ENCODE data around the gene KCNH5.

KCNH5 gene

DNA sequence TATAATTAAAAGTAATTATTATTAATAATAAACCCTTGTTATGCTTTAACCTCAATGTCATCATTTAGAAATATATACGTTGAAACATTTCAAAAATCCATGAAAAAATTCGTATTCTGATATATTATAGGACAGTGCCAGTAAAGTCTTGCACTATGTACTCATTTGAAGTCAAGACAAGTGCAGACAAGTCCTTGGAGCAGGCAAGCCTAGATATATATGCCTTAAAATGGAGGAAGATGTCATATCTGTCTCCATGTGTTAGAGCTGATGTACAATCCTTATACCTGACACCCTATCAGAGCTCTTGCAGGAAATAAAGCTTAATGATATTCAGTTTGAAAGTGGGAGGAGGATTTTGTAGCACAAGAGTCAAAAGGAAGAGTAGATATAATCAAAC is 310.4 kb downstream of the KCNH5 start:
- no peak for DNase-seq

DNA sequence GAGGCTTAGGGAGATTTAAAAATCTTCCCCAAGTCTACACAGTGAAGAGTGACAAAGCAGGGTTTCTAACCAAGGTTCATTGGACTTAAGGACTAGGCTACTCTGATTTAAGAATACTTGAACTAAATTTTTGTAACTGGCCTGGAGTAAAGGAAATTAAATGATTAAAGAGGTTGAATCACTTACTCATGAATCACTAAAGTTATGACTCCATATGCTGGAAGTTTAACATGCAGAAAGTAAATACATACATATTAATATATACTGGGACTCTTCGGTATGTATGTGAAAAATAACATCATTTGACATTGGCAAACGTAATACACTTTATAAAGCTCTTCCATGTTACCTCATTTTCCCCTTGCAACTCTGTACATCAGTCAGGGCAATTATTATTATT is 322.9 kb downstream of the KCNH5 start:
- DNase-seq = no peak

DNA sequence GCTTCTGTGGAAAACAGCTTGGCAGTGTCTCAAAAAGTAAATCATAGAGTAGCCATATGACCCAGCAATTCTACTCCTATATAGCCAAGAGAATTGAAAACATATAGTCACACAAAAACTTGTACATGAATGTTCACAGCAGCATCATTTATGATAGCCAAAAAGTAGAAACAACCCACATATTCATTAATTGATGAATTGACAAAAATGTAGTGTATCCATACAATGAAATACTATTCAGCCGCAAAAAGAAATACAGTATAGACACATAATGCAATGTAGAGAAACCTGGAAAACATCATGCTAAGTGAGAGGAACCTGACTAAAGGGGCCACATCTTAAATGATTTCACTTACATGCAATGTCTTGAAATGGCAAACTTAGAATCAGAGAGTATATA is 326.6 kb downstream of the KCNH5 start:
- no peak for DNase-seq

DNA sequence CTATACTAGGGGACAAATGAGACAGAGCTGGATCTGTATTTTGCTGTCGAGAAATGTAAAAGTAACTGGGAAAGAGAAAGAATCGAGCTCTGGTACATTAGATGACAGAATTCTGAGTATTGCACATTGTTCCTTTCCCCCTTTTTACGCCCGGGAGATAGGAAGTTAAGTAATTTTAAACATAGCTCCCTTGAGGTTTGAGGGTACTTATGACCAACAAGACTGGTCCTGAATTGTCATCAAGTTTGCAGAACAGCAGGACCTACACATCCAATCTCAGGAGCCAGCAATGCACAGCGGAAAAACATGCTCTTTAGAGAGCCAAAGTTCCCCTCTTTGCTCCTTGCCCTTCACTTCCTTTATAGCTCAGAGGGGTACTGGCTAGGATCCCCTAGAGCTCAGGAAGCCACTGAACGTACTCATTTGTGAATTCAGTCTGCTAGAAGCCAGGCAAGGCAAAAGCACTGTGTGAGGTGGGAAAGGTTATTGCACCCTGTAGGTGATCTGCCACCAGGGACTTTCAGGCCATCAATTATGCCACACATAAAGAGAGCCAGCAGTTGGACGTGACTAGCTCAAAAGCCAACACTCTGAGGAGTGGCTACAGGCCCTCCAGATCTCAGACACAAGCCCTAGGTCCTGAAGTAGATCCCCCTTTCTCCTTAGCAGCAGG is 333.8 kb downstream of the KCNH5 start:
- no peak for DNase-seq

DNA sequence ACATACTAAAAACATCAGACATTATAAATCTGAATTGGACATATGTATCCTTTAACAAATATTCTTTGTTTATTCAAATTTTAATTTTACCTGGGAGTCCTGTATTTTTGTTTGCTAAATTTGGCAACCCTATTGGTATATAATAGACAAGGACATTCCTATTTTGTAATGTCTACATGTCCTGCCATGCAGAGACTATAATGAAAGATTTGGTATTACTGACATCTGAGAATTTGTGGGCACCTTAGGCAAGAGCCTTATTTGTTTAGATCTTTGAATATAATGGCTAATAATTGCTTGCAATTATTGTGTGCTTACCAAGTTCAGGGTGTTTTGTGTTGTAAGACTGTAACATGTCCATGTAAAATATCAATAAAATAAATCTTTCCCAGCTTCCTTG is 334.4 kb downstream of the KCNH5 start:
- DNase-seq = no peak

DNA sequence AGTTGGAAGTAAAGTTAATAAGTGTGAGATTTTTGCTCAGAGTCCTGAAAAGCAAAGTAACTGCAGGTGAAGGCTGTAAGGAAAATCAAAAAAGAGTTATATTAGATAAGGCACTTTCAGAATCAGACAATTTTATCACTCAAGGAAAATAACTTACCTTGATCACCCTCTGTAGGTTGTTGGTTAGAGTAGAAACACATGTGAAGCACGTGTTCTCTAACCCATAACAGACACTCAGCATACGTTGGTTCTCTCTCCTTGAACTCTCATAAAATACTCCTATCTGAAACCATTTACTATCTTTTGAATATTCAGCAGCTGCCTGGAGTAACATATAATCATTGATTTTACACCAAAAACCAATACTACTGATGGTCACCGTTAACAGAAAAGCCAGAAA is 335.5 kb downstream of the KCNH5 start:
- DNase-seq = no peak

DNA sequence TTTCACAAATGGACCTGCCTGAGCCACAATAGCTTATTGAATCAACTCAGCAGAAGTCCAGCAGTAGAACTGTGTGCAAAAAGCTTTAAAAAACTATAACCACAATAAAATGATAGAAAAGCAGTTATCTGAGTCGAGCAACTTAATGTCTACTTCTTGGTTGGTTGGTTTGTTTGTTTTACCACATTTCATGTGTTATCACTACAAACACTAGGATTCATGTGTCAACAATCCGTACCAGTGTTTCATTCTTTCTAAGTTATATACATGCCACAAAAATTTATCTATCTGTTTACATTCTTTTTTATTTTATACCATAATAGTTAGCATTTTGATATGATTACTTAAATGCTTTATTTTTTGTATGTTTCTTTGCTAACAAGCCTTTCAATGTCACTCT is 339.0 kb downstream of the KCNH5 start:
- DNase-seq = no peak

DNA sequence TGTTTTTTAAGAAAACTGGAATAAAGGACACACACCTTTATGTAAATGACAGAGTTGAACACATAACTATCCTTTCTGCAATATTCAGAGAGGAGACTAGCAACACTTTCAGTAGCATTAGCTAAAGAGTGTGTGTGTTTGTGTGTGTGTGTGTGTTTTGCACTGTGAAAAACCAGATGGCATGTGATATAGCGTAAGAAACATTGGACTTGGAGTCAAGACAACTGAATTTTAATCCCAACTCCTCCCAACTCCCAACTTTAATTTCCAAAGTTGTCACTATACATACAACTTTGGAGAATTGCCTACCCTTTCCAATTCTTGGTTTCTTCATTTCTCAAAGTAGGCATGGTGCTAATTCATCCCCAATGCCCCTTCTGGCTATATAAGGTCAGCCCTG is 347.8 kb downstream of the KCNH5 start:
- DNase-seq = no peak

DNA sequence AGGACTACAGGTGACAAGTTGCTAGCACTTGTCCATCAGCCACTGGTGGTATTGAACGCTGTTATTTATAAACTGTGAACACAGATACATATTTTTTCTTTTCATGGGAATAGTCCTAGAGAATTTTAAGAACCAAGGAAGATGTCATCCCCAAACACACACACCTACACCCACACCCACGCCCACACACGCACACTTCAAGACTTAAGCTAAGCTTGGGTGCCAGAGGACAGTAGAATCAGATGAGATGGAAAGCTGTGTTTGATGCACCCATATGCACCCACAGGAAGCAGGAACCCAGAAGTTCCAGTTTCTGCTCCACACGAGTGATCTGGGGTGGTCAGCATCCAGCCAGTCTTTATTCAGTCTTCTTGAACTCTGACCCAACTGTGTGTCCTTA is 348.3 kb downstream of the KCNH5 start:
- no peak for DNase-seq

DNA sequence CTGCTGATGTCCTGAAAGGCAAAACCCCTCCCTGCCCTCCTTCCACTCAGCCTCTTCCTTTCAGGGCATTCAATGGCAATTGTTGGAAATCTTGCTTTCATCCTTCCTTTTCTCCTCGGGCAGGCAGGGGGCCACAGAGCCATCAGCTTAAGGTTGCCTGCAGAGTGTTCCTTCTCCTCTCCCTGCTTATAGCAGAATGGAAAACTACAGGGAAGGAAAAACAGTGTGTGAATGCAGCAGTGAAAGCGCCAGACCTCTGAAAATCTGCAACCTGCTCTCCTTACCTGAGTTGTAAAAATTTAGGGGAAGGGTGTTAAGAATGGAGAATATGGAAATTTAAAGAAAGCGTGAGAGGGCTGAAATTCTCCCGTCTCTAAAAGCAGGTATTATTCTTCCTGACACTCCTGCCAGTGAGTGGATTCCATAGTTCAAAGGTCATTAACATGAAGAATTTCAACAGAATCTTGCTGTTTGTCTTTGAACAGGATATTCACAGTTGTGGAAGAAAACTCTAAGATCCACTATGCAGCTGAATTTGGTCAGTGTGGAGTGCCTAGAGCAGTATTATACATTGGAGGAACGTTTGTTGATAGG is 348.8 kb downstream of the KCNH5 start:
- no peak for DNase-seq

DNA sequence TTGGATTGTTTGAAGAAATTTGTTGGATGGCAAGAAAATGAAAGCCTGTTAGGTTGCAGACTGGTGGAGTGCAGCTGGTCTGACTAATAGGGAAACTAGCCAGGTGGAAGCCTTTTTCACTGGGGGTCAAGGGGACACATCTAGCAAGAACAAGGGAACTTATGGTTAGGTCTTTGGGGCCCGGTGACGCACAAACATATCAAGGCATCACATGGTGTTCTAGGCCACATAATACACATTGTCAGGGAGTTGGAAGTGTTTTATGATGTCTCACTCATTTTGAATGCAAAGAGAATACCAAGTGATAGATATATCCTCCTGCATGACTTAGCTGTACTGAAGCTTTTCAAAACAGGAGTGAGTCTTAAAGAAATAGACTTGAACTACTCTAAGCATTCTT is 351.2 kb downstream of the KCNH5 start:
- no peak for DNase-seq

DNA sequence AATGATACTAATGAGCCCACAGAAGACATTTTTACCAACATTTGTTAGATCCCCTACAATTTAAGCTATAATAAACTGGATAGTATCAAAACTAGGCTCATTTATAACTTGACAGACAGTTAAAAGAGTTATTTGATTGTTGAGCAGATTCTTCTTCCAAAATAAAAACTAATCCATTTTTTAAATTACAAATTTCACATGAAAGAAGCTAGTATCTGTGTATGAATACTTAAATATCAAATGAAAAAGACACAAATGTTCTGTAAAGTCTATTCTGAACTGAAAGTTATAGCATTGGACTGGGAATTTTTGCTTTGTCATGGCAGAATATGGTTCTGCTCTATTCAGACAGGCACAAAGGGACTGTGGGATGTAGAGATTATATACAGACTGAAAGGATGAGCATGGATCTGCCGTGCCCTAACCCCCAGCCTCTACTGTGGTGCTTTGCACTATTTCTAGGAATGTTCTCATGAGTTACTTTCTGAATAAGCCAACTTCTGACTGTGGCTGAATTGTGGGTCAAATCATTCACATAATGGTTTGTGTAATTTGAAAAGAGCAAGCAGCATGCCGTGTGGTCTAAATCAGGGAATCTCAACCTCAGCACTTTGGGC is 352.7 kb downstream of the KCNH5 start:
- DNase-seq = no peak

DNA sequence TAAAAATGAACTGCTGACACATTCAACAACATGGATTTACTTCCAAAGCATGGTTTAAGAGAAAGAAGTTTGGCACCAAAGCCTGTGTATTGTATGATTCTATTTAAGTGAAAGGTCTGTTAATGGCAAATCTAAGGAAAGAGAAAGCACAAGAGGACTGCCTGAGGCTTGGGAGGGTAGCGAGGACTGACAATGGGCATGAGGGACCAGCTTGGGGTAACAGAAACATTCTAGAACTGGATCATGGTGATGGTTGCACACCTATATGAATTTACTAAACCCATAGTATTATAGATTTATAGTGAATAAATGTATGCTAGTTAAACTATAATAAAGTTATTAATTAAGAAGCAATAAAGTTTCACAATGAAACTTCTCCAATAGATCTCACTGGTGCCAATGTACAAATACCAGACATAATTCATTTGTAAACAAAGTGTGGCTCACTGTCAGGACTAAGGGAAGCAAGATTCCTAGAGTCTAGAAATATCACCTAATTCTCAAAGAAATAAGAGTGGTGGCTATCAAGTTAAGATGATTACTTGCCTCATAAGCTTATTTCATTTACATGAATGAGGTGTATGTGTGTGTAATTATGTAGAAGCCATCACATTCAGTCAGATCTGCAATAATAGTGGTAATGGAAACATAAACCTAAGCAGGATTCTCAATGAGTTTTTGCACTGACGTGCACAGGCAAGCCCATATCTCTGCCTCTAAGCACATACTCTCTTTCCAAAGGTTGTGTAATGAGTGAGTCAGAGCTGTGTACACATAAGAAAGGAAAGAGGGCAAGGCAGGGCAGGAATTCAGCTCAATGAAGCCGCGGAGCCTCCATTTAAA is 353.4 kb downstream of the KCNH5 start:
- no peak for DNase-seq

DNA sequence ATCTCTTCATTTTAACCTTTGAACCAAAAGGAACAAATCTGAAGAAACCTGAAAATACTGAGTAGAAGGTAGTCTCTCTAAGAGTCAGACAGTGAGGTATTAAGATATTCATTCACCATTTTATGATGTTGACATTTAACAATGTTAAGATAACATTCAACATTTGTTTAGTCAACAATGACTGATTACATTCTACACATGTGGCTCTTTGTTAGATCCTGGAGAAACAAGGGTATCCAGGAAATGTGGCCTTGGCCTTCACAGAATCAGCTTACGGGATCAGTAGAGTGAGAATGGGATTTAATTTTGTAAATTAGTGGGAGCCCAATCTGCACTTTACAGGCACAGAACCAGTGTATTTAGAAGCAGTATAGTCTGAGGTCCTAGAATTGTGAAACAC is 355.5 kb downstream of the KCNH5 start:
- no peak for DNase-seq

DNA sequence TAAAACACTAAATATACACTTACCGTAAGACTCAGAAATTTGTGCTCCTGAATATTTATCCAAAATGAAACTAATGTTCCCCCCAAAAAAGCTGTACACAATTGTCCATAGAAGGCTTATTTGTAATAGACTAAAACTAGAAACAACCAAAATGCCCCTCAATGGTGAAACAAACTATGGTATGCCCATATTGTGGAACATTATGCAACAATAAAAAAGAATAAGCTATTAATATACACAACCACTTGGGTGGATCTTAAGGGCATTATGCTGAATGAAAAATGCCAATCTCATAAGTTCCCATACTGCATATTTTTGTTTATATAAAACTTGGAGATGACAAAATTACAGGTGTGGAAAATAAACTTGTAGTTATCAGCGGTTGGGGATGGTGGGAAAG is 357.4 kb downstream of the KCNH5 start:
- no peak for DNase-seq

DNA sequence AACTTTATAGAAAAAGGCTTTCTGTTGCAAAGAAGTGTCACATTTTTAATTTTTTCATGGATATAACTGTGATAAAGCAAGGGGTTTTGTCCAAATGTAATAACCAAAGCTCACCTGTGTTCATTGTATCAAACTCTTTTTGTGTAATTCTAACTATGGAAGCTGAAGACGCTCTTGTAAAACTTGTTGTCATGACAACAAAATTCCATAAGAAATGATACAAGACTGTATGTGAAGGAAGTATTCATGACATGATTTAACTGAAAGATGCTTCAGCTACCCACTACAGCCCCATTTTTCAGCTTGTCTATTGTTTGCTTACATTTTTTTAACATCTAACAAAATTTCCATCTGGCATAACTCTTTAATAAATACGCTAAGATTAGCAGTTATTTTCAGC is 360.9 kb downstream of the KCNH5 start:
- DNase-seq = no peak

DNA sequence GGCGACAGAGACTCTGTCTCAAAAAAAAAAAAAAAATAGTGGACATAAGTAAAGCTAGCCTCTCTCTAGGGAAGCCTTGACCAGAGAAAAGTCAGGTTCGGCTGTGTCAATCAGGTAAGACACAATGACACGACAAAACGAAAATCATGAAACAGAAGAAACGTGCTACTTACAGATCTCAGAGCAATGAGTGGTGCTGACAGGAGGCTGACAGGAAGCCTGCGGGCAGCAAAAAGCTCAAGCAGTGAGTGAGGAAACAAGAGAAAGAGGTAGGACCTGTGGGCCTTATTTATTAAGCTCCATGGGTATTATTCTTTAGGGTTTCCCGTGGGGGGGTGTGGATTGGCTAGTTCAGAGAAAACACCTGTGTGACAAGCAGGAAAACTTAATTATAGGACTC is 363.1 kb downstream of the KCNH5 start:
- DNase-seq = no peak

DNA sequence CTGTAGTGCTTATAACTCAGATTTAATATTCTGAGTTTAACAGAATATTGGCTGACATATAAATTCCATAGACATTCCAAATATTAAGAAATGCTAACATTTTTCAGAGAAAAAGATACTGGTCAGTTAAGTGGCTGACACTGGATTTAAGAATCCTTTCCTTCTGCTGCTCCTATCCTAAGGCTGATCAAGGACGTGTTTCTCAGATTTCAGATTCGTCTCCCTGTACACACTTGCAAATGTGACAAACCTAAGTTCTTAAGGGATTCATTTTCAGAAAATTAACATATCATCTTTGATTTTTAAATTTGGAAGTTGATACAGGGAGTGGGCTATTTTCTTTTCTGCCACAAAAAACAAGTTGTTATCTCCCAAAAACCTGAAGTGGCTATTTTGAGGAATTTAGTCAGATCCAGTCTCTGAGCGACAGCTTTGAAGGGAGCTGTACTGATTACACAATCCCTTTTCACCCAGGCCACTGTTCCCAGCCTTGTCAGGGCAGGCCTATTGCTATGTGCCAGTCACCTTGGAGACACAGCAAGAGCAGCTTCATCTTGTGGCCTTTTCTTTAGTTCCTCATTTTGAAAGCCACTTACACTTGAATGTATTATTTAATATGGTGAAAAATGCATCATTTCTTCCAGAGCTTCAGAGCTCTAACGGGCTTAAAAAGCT is 370.6 kb downstream of the KCNH5 start:
- DNase-seq = no peak

DNA sequence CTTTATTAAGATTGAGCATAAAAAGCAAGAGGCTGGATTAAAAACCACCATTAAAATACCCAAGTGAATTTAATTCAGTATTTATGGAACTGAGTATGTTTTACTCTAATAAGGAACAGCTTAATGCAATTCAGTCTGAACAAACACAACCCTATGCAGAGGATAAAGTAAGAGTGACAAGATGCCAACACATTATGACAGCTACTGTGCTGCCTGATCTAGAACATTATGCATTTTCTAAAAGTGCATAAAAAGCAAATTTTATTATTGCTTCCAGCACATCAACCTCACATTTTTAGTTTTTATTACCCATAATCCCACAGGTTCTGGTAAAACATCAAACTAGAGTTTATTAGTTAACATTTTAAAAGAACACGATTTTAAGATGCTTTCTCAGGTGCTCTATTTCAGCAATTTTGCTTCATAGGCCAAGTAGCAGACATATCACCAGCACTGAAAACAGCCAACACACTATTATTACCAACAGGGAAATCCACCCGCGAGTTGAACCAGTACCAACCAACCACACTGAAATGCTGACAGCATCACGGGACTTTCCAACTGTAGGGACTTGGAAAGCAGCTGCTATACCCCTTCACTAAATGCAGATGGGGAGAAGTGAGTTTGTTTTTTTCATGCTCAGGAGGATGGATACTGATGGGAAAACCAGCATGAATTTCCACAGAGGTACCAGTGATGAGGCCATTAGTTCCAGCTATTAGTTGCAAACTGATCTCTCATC is 372.1 kb downstream of the KCNH5 start:
- no peak for DNase-seq

DNA sequence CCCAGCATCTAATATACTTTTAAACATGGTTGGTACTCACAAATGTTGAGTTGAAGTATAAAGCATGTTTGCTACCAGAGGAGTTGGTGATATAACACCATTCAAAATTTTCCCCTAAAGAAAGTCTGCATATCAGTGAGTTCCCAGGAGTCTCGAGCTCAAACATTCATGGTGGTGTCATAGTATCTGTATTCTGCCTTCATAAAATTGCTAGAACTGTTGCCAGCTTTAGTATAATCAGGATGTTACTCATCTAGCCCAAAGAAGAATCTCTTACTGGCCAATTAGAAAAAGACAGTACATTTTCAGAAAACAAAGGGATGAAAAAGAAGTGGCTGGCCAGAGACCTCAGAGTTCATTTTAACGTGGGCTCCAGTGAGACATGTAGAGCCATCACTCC is 374.7 kb downstream of the KCNH5 start:
- no peak for DNase-seq

DNA sequence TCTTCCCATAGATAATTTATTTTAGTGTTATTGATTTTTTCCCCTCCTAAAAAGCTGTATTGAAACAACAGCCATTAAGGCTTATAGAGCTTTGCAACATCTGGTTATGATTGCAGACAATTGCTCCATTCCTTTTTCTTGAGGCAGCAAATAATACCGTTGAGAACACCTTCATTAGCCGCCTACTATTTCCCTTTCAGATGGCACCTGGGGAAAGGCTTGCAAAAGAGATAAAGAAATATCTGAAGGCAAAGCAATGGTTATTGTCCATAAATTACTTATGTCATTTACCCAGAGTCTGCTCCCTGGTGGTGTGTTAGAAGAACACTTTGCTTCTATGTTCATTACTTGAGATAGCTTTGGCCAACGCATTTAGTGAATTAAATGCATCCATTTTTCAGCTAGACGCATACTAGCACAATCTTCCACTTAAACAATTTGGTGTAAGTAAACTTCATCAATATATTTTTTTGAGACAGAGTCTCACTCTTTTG is 377.8 kb downstream of the KCNH5 start:
- DNase-seq = no peak

DNA sequence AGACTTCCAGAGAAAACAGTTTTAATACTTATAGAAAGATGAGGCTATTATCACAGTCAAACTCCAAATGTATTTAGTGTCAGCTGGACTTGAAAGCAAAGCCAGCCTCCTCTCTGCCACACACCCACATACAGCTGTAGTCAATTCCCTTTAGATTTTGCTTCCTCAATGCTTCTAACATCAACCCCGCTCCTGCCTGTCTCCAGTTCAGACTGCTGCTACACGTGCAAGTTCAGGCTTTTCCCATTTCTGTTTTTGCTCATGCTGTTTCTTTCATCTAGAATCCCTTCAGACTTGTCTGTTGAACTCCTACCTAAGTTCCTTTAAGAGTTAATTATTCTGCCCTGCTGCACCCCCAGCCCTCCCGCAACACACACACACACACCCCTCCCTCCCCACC is 380.0 kb downstream of the KCNH5 start:
- no peak for DNase-seq
